Measurements from ENCODE around the gene TSPAN14. TPM values are rescaled to one million over a fixed set of nuclear protein-coding genes. Genes with fewer than 3 reads are reported as not detected.
A peak's percentile ranks its signal among the peaks of the same experiment; 100 is the strongest.

TSPAN14 gene
- total RNA-seq, 4 donors from 2014 or later: 103 to 168 (median 131) TPM

DNA sequence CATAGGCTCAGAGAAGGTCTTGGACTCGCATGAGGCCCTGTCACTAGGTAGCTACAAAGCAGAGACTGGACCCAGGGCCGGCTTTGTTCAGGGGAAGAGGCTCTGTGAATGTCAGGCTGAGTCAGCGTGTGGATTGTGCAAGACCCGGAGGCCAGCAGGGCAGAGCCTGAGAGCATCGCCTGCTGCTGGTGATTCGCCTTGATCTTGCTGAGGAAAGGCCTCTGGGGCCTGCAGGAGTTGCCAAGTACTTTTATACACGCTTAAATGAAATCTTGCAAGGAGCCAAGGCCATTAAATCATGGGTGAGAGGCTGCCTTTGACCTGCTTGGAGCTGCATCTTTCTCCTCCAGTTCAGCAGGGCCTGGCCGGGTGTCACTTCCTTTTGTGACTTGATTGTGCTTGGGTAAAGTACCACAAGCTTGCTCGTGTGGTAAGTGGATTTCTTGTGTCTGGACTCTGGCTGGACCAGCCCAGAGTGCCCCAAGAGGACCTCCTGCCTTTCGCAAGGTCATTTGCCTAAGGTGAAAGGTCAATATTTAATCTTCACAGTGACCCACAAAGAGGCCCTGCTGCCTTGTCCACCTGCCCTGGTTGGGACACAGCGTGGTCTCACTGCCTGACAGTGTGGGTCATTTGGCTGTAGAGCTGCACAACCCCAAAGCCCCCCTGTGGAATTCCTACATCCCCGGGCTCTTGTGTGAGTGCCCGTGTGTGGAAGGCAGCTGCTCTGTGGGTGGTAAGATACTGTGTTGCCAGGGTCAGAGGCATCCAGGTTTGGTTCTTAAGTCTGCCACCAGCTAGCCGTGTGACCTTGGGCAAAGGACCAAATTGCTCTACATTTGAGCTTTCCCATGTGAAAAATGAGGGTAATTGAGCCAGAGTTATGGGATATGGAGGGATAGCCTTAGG is 45.0 kb downstream of the TSPAN14 start:
- no peak overlapping the region for H3K4me3 ChIP-seq (ENCODE audit: low read depth, poor library complexity, severe bottlenecking)
- 14 to 19% methylated on average over 13 to 14 of the region's 14 CpGs for WGBS, 2 donors
- intact Hi-C loops (cut with DNase I; ENCODE audit: low total_unique reads): no loop called here
- TF ChIP-seq, protein P1, sequence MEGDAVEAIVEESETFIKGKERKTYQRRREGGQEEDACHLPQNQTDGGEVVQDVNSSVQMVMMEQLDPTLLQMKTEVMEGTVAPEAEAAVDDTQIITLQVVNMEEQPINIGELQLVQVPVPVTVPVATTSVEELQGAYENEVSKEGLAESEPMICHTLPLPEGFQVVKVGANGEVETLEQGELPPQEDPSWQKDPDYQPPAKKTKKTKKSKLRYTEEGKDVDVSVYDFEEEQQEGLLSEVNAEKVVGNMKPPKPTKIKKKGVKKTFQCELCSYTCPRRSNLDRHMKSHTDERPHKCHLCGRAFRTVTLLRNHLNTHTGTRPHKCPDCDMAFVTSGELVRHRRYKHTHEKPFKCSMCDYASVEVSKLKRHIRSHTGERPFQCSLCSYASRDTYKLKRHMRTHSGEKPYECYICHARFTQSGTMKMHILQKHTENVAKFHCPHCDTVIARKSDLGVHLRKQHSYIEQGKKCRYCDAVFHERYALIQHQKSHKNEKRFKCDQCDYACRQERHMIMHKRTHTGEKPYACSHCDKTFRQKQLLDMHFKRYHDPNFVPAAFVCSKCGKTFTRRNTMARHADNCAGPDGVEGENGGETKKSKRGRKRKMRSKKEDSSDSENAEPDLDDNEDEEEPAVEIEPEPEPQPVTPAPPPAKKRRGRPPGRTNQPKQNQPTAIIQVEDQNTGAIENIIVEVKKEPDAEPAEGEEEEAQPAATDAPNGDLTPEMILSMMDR (IDR thresholded peaks at IDR 0.05): no peak
- TF ChIP-seq POLR2A (IDR thresholded peaks at IDR 0.05): no peak
- DNase-seq (ENCODE audit: low spot score in 2 of 2): peak; percentile 94 to 98

DNA sequence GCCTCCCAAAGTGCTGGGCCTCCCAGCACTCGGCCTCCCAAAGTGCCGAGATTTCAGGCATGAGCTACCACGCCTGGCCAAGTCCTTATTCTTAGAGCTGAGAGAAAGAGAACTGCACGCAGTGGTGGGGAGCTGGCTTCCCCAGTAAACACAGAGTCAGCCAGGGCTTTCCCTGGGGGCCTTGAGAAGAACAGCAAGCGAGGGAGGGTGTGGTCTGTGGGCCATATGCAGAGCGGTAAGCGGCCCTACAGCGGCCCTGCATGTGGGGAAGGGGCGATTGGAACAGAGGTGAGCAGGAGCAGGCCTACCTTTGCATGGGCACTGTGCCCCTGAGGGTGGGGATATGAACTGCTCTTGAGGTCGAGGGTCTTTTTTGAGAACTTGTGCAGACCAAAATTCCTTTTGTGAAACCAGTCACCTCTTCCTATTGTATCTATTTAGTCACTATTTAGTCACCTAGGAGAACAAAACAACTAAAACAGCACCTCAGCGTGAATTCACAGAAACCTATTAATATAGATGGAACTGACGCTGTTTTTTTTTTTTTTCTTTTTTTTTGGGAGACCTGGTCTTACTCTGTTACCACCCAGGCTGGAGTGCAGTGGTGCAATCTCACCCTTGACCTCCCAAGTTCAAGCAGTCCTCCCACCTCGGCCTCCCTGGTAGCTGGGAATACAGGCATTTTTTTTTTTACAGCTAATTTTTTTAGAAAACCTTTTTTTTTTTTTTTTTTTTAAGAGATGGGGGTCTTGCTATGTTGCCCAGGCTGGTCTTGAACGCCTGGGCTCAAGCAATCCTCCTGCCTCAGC is 46.7 kb downstream of the TSPAN14 start:
- 54 to 57% methylated on average over 14 of the region's 14 CpGs for WGBS, 2 donors

DNA sequence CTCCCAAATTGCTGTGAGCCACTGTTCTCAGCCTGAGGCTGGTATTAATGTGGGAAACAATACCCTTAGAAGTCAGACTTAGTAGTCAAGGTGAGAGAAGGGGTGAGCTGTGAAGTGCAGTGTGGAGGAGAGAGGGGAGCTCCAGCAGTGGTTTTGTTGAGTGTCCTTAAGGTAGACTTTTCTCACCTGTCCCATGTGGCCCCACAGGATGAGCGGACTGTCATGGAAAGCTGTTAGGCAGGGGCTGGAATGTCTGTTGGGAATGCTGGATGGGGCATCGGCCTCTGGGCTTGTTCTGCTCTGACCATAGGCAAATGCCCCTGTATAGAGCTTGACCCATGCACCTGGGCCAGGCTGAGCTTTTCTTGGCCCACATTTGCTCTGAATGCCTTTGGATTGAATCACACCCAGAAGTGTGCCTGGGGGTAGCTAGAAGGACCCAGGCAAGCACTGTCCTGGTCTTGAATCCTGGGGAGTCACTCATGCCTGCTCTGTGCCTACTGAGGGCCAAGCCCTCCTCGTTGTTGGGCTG is 47.3 kb downstream of the TSPAN14 start:
- 79 to 83% methylated on average over 3 of the region's 3 CpGs for WGBS, 2 donors

More for the DNA sequence above, 46.7 kb downstream of the TSPAN14 start:
- peak in 1 of 2 donors; percentile 90 for DNase-seq (ENCODE audit: low spot score in 2 of 2)
- TF ChIP-seq, protein P1 (IDR thresholded peaks at IDR 0.05): no peak
- no peak for TF ChIP-seq POLR2A (IDR thresholded peaks at IDR 0.05)
- H3K4me3 ChIP-seq (ENCODE audit: low read depth, poor library complexity, severe bottlenecking): no peak overlapping the region
- intact Hi-C loops (cut with DNase I; ENCODE audit: low total_unique reads): no loop called here

DNA sequence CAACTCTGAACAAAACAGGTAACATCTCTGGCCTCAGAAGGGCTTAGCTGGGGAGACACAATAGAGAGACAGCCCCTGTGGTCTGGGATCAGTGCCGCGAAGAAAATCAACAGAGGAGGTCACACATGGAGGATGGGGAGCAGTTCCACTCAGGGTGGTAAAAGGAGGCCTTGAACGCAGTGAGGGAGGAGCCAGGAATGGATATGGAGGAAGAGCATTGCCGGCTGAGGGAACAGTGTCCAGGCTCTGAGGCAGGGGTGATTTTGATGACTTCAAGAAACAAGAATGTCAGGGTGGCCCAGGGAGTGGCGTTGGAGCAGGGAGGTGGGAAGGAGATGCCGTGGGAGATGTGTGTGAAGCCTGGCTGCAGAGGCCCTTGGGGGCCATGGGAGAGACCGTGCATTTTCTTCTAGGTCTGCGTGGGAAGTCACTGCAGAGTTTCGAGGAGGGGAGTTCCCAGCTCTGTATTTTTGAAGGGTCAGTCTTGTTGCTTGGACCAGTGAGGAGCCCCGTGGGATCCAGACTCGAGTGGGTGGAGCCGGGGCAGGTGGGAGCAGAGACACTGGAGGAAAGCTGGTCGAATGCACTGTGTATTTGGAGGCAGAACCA is 47.9 kb downstream of the TSPAN14 start:
- WGBS, 2 donors: 72 to 78% methylated on average over 13 of the region's 13 CpGs
- intact Hi-C loops (cut with DNase I; ENCODE audit: low total_unique reads): no loop called here
- peak in 1 of 2 donors; percentile 84 for DNase-seq (ENCODE audit: low spot score in 2 of 2)
- TF ChIP-seq, protein P1 (IDR thresholded peaks at IDR 0.05): no peak
- TF ChIP-seq POLR2A (IDR thresholded peaks at IDR 0.05): no peak
- H3K4me3 ChIP-seq (ENCODE audit: low read depth, poor library complexity, severe bottlenecking): no peak overlapping the region

More for the DNA sequence above, 47.3 kb downstream of the TSPAN14 start:
- intact Hi-C loops (cut with DNase I; ENCODE audit: low total_unique reads): no loop called here
- TF ChIP-seq POLR2A (IDR thresholded peaks at IDR 0.05): no peak
- TF ChIP-seq, protein P1 (IDR thresholded peaks at IDR 0.05): no peak
- DNase-seq (ENCODE audit: low spot score in 2 of 2): no peak
- no peak overlapping the region for H3K4me3 ChIP-seq (ENCODE audit: low read depth, poor library complexity, severe bottlenecking)

Data from lower leg skin (tissue), 4 donors.